ENCODE data around the gene SMOC1.

The SMOC1 gene

GRCh38 chr14:70002589-70003346 lies 123.6 kb downstream of the SMOC1 start:
- POLR2A ChIA-PET (ENCODE audit: low non-redundant PET) = no interaction called here
- TF ChIP-seq CTCF (conservative IDR thresholded peaks at IDR 0.05; ENCODE audit: low read depth) = no peak
- no peak for DNase-seq (ENCODE audit: low spot score)
- CTCF ChIA-PET = no interaction called here
- H3K27ac ChIP-seq = no peak overlapping the region

- CTCF ChIA-PET = interaction anchor here (0.9 kb wide), 1 partner anchor 9 kb away, joined by 5 read pairs; no protein-coding TSS in a partner anchor
- DNase-seq (ENCODE audit: low spot score) = no peak
- no peak for TF ChIP-seq CTCF (conservative IDR thresholded peaks at IDR 0.05; ENCODE audit: low read depth)
- POLR2A ChIA-PET (ENCODE audit: low non-redundant PET) = no interaction called here
- no peak overlapping the region for H3K27ac ChIP-seq
These were observed 125.6 kb downstream of the SMOC1 start for GRCh38 chr14:70004791-70005190.

- ChIA-PET POLR2A (ENCODE audit: low non-redundant PET) (no interaction called here), CTCF (interaction anchor here (0.9 kb wide), 1 partner anchor 8 kb away, joined by 5 read pairs; no protein-coding TSS in a partner anchor)
- no peak for TF ChIP-seq CTCF (conservative IDR thresholded peaks at IDR 0.05; ENCODE audit: low read depth)
- H3K27ac ChIP-seq = no peak overlapping the region
- no peak for DNase-seq (ENCODE audit: low spot score)
These were observed 126.1 kb downstream of the SMOC1 start for GRCh38 chr14:70005281-70005805.

GRCh38 chr14:70006699-70007098 lies 127.5 kb downstream of the SMOC1 start:
- TF ChIP-seq CTCF (conservative IDR thresholded peaks at IDR 0.05; ENCODE audit: low read depth) = no peak
- no peak overlapping the region for H3K27ac ChIP-seq
- no peak for DNase-seq (ENCODE audit: low spot score)
- POLR2A ChIA-PET (ENCODE audit: low non-redundant PET) = no interaction called here
- CTCF ChIA-PET = no interaction called here

GRCh38 chr14:70008284-70009262 lies 129.4 kb downstream of the SMOC1 start:
- POLR2A ChIA-PET (ENCODE audit: low non-redundant PET) = no interaction called here
- DNase-seq (ENCODE audit: low spot score) = no peak
- CTCF ChIA-PET = interaction anchor here (0.7 kb wide), 1 partner anchor 14 kb away, joined by 3 read pairs; no protein-coding TSS in a partner anchor
- no peak overlapping the region for H3K27ac ChIP-seq
- TF ChIP-seq CTCF (conservative IDR thresholded peaks at IDR 0.05; ENCODE audit: low read depth) = no peak

- ChIA-PET POLR2A (ENCODE audit: low non-redundant PET) (no interaction called here), CTCF (no interaction called here)
- DNase-seq (ENCODE audit: low spot score) = peak; percentile 30
- no peak for TF ChIP-seq CTCF (conservative IDR thresholded peaks at IDR 0.05; ENCODE audit: low read depth)
- no peak overlapping the region for H3K27ac ChIP-seq
These were observed 130.7 kb downstream of the SMOC1 start for GRCh38 chr14:70009961-70010360.

Data from RWPE1 (cell line).